KOPT-K1 (cell line): ENCODE data around the gene CFAP100.

Experiments
- H3K27ac ChIP-seq: fragments of 200-600 bp; sonication (generic); 2 replicates; pipeline ENCODE4 v1.5.1; 2016; ENCODE audit warnings: antibody characterized with exemption, mild to moderate bottlenecking, low read depth, low read length; ENCODE audit not compliant: poor library complexity, severe bottlenecking
- H3K36me3 ChIP-seq: fragments of 200-600 bp; sonication (generic); 2 replicates; pipeline ENCODE4 v1.5.1; 2017; ENCODE audit warnings: antibody characterized with exemption, mild to moderate bottlenecking, low read length, moderate library complexity; ENCODE audit not compliant: insufficient read depth
- H3K9me3 ChIP-seq: fragments of 200-600 bp; sonication (generic); 2 replicates; pipeline ENCODE4 v1.5.1; 2017; ENCODE audit warnings: antibody characterized with exemption, low read length, mild to moderate bottlenecking; ENCODE audit not compliant: insufficient read depth, poor library complexity, severe bottlenecking

Gene CFAP100

DNA sequence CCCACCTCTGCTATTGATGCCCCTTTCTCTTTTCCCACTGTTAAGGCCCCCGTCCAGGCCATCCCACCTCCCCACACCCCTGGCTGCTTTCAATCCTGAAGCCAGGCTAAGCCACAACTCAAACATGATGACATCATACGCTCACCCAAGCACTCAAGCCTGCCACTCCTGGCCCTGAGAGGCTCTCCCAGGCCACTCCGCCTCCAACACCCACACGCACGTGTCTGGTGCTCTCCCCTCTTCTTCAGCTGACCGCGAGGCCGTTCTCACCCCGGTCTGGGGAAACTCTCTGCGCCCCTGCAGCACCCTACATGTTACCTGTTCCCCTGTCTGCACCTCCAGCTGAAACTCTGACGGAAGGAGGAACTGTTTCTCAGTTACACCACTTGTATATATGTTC, 74.8 kb downstream of the CFAP100 start:
- Histone ChIP-seq H3K9me3 (no peaks in the 10 kb centered on the region), H3K36me3 (peaks cover 93% of the 10 kb centered on the region), H3K27ac (no peak overlapping the region)

DNA sequence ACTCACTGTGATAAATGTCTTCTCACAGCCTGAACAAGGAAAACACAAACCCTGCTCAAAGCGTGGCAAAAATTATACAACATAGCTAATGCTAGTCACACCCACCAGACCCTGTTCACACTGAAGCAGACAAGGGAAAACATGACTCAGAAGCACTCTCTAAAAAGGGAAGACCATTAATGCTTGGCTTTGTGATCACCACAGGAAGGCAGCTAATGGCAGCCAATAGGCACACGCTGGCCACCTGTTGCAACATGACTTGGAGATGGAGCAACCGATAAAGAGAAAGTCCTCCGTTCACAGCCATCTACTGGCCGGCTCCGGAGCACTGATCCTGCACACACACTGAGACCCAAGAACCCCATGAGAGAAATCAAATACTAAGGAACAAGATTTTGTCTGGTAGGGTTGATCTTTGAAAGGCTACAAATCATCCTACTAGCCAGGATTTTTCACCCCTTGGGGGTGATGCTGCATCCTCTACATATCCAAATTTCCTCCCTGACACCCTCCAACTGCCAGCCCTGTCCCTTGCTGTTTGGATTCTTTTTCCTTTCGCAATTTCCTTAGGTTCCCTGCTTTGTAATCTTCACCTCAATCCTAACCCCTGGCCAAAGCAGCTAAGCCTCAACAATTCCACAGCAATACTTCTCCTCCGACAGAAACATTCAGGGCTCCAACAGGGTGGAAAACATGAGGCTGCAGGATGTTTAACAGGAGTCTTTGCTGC, 77.7 kb downstream of the CFAP100 start:
- no peaks in the 10 kb centered on the region for H3K9me3 ChIP-seq
- peaks cover 63% of the 10 kb centered on the region for H3K36me3 ChIP-seq
- H3K27ac ChIP-seq: no peak overlapping the region

DNA sequence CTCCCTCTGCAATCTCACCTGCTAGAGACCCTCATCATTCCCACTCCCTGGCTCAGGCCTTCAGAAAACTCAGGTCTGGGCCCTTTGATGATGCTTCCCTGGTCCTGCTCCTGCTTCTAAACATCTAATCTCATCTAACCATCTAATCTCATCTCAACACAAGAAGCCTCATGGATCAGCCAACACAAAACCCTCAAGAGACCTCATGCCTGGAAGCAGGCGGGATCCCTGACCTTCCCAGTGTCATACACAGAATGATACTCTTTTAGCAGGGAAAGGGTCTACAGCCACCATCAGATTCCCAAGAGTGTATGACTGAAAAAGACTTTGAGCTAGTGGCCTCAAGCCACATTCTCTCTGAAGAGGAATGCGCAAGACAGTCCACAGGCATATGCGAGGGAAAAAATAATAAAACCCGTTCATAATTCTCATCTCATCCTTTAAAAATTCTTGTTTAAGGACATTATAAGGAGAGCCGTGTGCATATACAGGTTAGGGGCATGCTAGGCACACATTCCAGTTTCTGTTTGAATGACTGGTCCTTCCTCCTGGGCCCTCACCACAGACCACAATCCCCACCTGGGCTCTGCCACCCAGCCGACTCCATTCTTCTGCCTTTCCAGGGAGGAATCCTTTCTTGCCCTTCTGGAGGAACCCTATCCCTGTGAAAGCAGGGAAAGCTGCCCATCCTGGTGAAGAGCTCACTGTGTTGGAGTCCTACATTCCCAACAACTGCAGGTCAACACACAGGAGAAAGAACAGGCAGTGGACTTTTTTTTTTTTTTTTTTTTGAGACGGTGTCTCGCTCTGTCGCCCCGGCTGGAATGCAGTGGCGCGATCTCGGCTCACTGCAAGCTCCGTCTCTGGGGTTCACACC, 78.8 kb downstream of the CFAP100 start:
- Histone ChIP-seq H3K36me3 (peaks cover 53% of the 10 kb centered on the region), H3K27ac (no peak overlapping the region)

DNA sequence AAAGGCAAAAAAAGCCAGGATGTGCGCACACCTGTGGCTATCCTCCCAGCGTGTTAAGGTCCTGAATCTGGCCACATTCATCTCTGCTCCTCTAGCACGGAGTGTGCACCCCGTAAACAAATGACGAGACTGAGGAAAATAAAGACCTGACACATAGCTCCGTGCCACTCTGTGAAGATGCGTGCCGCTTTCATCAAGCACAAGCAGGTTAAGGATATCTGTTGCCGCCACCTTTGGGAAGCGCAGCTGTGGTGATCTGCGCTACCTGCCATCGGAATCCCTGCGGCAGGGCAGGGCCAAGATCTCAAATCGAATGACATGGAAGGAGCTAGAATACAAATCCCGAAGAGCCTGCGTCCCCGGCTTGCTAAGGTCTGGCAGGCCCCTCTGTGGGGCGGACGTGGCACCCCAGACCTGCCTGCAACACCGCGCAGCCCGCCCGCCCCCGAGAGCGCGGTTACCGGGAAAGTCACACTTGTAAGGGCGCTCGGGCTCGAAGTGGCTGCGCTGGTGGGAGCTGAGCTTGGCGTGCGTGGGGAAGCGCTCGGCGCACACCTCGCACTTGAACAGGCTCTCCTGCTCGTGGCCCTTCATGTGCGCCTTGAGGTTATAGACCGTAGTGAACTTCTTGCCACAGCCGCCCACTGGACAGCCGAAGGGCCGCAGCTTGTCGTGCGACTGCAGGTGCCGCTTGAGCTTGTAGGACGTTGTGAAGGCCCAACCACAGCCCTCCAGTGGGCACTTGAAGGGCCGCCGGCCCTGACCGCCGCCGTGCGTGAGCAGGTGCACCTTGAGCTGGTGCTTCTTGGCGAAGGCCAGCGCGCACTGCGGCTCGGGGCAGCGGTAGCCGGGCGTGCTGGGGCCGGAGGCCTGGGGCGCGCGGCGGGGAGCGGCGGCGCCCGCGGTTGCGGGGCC, 80.0 kb downstream of the CFAP100 start:
- H3K27ac ChIP-seq: peak overlapping the region; percentile 75
- H3K9me3 ChIP-seq: no peaks in the 10 kb centered on the region
- peaks cover 40% of the 10 kb centered on the region for H3K36me3 ChIP-seq

More for the DNA sequence above, 78.8 kb downstream of the CFAP100 start:
- H3K9me3 ChIP-seq: no peaks in the 10 kb centered on the region

DNA sequence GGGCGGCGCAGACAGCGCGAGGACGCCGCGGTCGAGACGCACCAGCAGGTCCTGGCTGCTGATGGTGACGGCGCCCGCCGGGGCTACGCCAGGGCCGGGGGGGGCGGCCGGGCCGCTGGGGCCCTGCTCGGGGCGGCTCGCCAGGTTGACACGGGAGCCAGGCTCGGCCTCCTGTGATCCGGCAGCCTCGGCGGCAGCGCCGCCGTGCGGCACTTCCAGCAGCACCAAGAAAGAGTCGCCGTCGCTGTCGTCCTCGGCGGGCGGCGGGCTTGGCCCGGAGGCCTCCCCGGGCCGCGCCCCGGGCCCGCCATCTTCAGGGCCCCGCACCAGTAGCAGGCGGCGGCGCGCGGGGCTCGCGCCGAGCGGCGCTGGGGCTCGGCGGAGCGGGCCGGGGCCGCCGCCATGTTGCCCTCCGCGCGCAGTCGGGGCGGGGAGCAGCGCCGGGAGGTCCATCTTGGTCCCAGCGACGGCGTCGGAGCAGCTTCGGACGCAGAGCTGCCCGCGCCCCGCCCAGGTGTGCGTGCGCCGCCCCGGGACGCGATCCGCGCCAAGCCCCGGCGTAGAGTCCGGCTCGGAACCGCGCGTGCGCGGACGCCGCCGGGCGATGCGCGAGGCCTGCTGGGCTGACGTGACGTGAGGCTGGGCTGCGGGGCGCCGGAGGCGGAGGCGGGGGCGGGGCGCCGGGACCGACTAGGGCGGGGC, 80.9 kb downstream of the CFAP100 start, which contains the start of gene ZXDC:
TSS of gene ZXDC (minus strand) at position 479 of the 702 bp plus-strand sequence. CDS start at position 453, 26 bp downstream.
- Histone ChIP-seq H3K36me3 (peaks cover 32% of the 10 kb centered on the region), H3K9me3 (no peaks in the 10 kb centered on the region), H3K27ac (peak within 1 kb of the TSS; percentile 75)

DNA sequence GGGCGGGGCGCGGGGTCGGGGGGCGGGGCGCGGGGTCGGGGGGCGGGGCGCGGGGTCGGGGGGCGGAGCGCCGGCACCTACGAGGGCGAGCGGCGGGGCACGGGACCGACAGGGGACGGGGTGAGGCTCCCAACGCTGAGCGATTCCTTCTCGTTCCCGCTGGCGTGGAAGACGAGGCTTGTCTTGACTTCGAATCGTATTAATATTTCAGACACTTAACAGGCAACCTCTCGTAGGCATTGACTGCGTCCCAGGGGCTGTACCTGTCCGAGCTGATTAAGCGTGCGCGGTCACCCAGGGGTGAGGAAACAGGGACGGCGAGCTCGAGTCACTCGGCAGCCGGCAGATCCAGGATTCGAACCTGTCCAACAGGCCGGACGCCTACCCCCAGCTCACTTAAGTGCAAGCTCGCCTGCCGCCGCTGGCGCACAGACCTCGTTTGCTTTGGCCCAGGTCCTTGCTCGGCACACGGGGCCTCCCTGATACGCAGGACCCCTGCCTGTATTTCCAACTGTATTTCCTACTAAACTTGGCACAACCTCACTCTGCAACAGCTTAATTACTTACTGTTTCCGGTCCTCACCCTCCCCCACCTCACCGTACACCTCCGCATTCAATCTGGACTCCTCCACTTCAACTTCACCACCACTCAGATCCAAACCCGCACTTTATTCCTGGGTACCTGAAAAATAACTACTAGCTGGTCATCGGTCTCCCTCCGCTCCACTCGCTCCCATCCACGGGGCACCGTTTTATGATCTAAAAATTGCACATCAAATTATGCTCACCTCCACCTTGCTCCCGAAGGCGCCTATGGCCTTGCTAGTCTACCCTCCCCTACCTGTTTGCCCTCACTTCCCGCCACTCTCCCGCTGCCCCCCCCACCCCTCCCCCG, 81.7 kb downstream of the CFAP100 start:
- H3K9me3 ChIP-seq: no peaks in the 10 kb centered on the region
- peaks cover 24% of the 10 kb centered on the region for H3K36me3 ChIP-seq
- H3K27ac ChIP-seq: no peak overlapping the region

DNA sequence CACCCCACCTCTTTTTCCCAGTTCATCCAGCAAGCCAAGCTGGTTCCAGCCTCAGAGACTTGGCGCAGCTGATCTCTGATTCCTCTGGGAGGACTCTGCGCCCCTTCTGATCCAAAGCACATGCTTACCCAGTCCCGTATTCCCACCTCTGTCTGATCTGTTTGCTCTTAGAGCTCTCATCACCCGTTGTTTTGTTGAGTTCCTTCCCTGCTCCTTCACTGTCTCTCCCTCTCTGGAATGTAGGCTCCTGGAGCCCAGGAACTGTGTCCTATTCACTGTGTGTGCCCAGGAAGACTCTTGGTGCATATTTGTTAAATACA, 82.3 kb downstream of the CFAP100 start:
- H3K9me3 ChIP-seq: no peaks in the 10 kb centered on the region
- H3K27ac ChIP-seq: no peak overlapping the region
- peaks cover 18% of the 10 kb centered on the region for H3K36me3 ChIP-seq

DNA sequence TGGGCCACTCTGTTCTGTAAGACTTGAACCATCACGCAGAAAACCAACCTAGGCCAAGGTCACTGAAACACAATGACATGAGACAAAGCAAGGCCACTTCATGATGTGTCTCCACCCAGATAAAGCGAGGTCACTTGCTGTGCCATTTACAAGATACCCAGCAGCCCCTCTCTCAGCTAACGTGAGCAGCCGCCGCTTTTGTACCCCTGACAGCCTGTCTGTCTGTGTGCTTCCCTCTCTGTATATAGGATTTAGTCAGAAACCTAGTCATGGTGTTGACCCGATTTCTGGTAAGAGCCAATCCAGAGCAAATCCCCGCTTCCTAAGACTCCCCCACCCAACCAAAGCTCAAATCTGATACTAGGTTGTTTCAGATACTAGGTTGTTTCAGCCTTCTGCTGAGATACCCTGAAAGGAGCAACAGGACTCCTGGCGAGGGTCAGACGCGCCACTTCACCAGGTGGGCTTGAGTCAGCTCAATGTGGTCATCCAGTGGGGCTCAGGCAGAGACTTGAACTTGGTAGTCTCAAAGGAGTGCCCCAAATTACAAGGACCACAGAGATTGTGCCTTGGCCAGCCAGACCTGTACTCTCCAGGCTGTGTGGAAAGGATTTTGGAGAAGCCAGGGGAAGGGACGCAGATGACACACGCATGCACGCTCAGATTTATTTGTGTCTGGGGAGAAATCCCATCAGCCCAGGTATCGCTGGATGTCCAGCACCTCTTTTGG, 84.0 kb downstream of the CFAP100 start:
- H3K9me3 ChIP-seq: no peaks in the 10 kb centered on the region
- no peak overlapping the region for H3K27ac ChIP-seq
- 0 out of 2 replicates have a peak, but pooled peaks cover under 1% of the 10 kb centered on the region for H3K36me3 ChIP-seq

DNA sequence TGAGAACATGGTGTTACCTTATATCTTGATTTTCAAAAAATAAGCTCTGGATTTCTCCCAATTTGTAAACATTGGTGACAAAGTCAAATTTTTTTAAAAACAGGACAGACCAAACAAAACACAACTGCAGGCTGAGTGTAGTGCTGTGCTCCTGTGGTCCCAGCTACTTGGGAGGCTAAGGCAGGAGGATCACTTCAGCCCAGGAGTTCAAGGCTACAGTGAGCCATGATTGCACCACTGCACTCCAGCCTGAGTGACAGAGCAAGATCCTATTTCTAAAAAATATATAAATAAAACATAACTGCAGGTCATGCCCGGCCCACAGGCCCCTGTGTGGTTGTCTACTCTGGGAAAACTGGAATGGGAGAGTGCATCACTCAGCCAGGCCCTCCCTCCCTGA, 84.9 kb downstream of the CFAP100 start:
- Histone ChIP-seq H3K36me3 (no peaks in the 10 kb centered on the region), H3K9me3 (no peaks in the 10 kb centered on the region), H3K27ac (no peak overlapping the region)

DNA sequence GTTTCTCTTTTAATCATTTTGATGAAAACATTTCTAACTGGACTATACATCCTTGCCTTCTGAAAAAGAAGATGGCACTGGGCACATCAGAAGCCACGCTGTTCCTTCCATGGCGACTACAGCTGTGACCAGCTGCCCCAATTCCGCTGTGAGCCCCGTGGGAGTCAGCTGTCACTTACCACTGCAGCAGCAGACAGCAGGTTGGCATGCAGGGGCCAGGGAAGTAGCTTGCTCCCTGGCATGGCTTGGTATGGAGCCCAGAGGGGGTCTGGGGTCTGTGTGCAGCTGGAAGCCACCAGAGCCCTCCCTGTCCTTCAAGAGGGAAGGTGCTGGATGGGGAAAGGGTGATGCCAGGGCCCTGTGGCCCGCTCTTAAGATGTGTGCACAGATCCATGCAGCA, 85.5 kb downstream of the CFAP100 start:
- Histone ChIP-seq H3K27ac (no peak overlapping the region), H3K9me3 (no peaks in the 10 kb centered on the region), H3K36me3 (no peaks in the 10 kb centered on the region)

DNA sequence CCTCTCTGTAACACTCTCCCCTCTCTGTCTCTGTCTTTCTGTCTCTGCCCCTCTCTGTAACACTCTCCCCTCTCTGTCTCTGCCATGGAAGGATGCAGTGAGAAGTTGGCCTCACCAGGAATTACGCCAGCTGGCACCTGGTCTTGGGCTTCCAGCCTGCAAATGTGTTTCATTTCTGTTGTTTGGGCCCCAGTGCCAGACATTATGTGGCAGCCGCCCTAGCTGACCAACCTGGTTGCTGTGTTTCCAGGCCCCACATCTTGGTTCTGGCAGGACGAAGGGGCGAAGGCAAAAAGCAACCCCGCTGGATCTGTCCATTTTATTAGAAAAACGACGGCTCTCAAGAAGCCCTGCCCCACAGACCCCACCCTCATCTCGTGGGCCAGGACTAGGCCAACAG, 86.2 kb downstream of the CFAP100 start:
- Histone ChIP-seq H3K27ac (no peak overlapping the region), H3K36me3 (no peaks in the 10 kb centered on the region), H3K9me3 (no peaks in the 10 kb centered on the region)

DNA sequence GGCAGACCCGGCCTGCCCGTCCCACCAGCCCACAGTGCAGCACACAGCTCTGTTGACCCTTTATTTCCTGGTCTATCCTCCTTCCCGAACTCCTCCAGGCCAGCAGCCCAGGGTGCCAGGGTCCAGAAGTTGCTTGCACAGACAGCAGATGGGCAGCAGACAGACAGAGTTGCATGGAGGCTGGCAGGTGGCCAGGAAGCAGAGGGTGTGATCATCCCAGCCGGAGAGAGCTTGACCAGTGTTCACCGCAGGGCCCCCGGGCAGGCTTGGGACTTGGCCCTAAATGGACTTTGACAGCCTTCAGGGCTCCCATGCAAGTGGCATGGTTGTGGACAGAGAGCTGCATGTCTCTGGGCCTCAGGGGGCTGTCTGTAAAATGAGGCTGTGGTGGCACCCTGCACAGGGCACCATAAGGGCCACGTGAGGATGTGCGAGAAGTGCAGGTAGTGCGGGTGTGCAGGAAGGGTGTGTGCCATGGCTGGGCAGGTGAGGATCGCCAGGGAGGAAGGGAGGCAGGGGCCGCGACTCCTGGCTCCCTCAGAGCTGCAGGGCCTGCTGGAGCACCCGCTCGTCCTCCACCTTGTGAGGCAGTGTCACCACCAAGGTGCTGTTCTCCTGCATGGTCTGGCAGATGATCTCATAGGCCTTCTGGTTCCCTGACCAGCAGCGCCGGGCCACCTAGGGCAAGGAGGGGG, 87.2 kb downstream of the CFAP100 start:
- Histone ChIP-seq H3K9me3 (no peaks in the 10 kb centered on the region), H3K36me3 (no peaks in the 10 kb centered on the region), H3K27ac (no peak overlapping the region)
